ENCODE measurements around the gene USP30. TPM values are rescaled to one million over a fixed set of nuclear protein-coding genes. Genes with fewer than 3 reads are reported as not detected.

Gene USP30
- total and polyA plus RNA-seq, 10 of the 15 experiments (the other 5 are each of a cell fraction or from before 2014, with no cell fraction given): 2.1 to 16.2 (median 6.4) TPM

Small RNA genes lying within 50 kb of the gene (small RNA-seq; reads per million reads assigned to genes)
- gene AC190387.1: not detected
- gene RNA5SP372: not detected

Other genes starting within 250 kb of the USP30 start
- gene SSH1, start 195.0 kb upstream of the USP30 start, total RNA-seq (2014; rRNA removed): 7.1 and 7.2 TPM in 2 replicates
- gene SSH1, start 195.0 kb upstream of the USP30 start, total RNA-seq (2014; rRNA removed; fragmentation: Illumina TruSeq; extraction: Trizol): 5.6 and 7.3 TPM in 2 replicates
- 28.6 and 29.9 TPM in 2 replicates for gene SSH1, start 195.0 kb upstream of the USP30 start, total RNA-seq (2021)
- gene SSH1, start 195.0 kb upstream of the USP30 start, polyA plus RNA-seq (2011; rRNA removed): 17.7 and 23.7 TPM in 2 replicates
- gene SSH1, start 195.0 kb upstream of the USP30 start, polyA plus RNA-seq (2014; fragmentation: Illumina TruSeq; extraction: Trizol): 10.6 and 10.8 TPM in 2 replicates
- gene SSH1, start 195.0 kb upstream of the USP30 start, polyA plus RNA-seq (2014; fragmentation: Nextera tagmentation; extraction: Ambion mirVana): 1 to 10 TPM; 1.5 to 1.6 TPM
- 11.8 and 12.4 TPM in 2 replicates for gene SSH1, start 195.0 kb upstream of the USP30 start, polyA plus RNA-seq (2014; rRNA removed)
- 10 to 100 TPM; 12.1 to 12.7 TPM for gene SSH1, start 195.0 kb upstream of the USP30 start, polyA plus RNA-seq (2016; fragmentation: Nextera tagmentation; extraction: Ambion mirVana)
- not detected in 2 replicates for gene DAO, start 172.5 kb upstream of the USP30 start, total RNA-seq (2014; rRNA removed)
- gene DAO, start 172.5 kb upstream of the USP30 start, total RNA-seq (2014; rRNA removed; fragmentation: Illumina TruSeq; extraction: Trizol): not detected in 2 replicates
- gene DAO, start 172.5 kb upstream of the USP30 start, total RNA-seq (2021): not detected in 2 replicates
- 0.15 TPM in 1 of 2 replicates, not detected in the other for gene DAO, start 172.5 kb upstream of the USP30 start, polyA plus RNA-seq (2011; rRNA removed)
- not detected in 2 replicates for gene DAO, start 172.5 kb upstream of the USP30 start, polyA plus RNA-seq (2014; fragmentation: Illumina TruSeq; extraction: Trizol)
- not detected for gene DAO, start 172.5 kb upstream of the USP30 start, polyA plus RNA-seq (2014; fragmentation: Nextera tagmentation; extraction: Ambion mirVana)
- not detected in 2 replicates for gene DAO, start 172.5 kb upstream of the USP30 start, polyA plus RNA-seq (2014; rRNA removed)
- not detected for gene DAO, start 172.5 kb upstream of the USP30 start, polyA plus RNA-seq (2016; fragmentation: Nextera tagmentation; extraction: Ambion mirVana)
- under 0.01 TPM in 1 of 2 replicates, not detected in the other for gene SVOP, start 31.5 kb upstream of the USP30 start, total RNA-seq (2014; rRNA removed)
- not detected in 2 replicates for gene SVOP, start 31.5 kb upstream of the USP30 start, total RNA-seq (2014; rRNA removed; fragmentation: Illumina TruSeq; extraction: Trizol)
- gene SVOP, start 31.5 kb upstream of the USP30 start, total RNA-seq (2021): not detected in 2 replicates
- gene SVOP, start 31.5 kb upstream of the USP30 start, polyA plus RNA-seq (2011; rRNA removed): not detected in 2 replicates
- gene SVOP, start 31.5 kb upstream of the USP30 start, polyA plus RNA-seq (2014; fragmentation: Illumina TruSeq; extraction: Trizol): not detected in 2 replicates
- gene SVOP, start 31.5 kb upstream of the USP30 start, polyA plus RNA-seq (2014; fragmentation: Nextera tagmentation; extraction: Ambion mirVana): not detected
- not detected in 2 replicates for gene SVOP, start 31.5 kb upstream of the USP30 start, polyA plus RNA-seq (2014; rRNA removed)
- gene SVOP, start 31.5 kb upstream of the USP30 start, polyA plus RNA-seq (2016; fragmentation: Nextera tagmentation; extraction: Ambion mirVana): not detected
- 40.3 and 40.4 TPM in 2 replicates for gene ALKBH2, start 40.9 kb downstream of the USP30 start, total RNA-seq (2014; rRNA removed)
- gene ALKBH2, start 40.9 kb downstream of the USP30 start, total RNA-seq (2014; rRNA removed; fragmentation: Illumina TruSeq; extraction: Trizol): 29.3 and 30.7 TPM in 2 replicates
- gene ALKBH2, start 40.9 kb downstream of the USP30 start, total RNA-seq (2021): 26.4 and 28.9 TPM in 2 replicates
- 23.8 and 37.0 TPM in 2 replicates for gene ALKBH2, start 40.9 kb downstream of the USP30 start, polyA plus RNA-seq (2011; rRNA removed)
- 21.7 and 30.7 TPM in 2 replicates for gene ALKBH2, start 40.9 kb downstream of the USP30 start, polyA plus RNA-seq (2014; fragmentation: Illumina TruSeq; extraction: Trizol)
- gene ALKBH2, start 40.9 kb downstream of the USP30 start, polyA plus RNA-seq (2014; fragmentation: Nextera tagmentation; extraction: Ambion mirVana): 1 to 10 TPM; 5.6 to 8.8 TPM
- 31.7 and 33.4 TPM in 2 replicates for gene ALKBH2, start 40.9 kb downstream of the USP30 start, polyA plus RNA-seq (2014; rRNA removed)
- 10 to 100 TPM; 32.8 to 36.7 TPM for gene ALKBH2, start 40.9 kb downstream of the USP30 start, polyA plus RNA-seq (2016; fragmentation: Nextera tagmentation; extraction: Ambion mirVana)
- 31.4 and 34.6 TPM in 2 replicates for gene UNG, start 45.0 kb downstream of the USP30 start, total RNA-seq (2014; rRNA removed)
- 36.3 and 37.5 TPM in 2 replicates for gene UNG, start 45.0 kb downstream of the USP30 start, total RNA-seq (2014; rRNA removed; fragmentation: Illumina TruSeq; extraction: Trizol)
- 62.8 and 63.4 TPM in 2 replicates for gene UNG, start 45.0 kb downstream of the USP30 start, total RNA-seq (2021)
- 30.3 and 46.4 TPM in 2 replicates for gene UNG, start 45.0 kb downstream of the USP30 start, polyA plus RNA-seq (2011; rRNA removed)
- gene UNG, start 45.0 kb downstream of the USP30 start, polyA plus RNA-seq (2014; fragmentation: Illumina TruSeq; extraction: Trizol): 50.0 and 54.3 TPM in 2 replicates
- 10 to 100 TPM in 1 of 2 experiments, 1 to 10 TPM in 1; 9.5 to 24.5 TPM for gene UNG, start 45.0 kb downstream of the USP30 start, polyA plus RNA-seq (2014; fragmentation: Nextera tagmentation; extraction: Ambion mirVana)
- gene UNG, start 45.0 kb downstream of the USP30 start, polyA plus RNA-seq (2014; rRNA removed): 52.8 and 59.8 TPM in 2 replicates
- 10 to 100 TPM; 76.2 to 81.9 TPM for gene UNG, start 45.0 kb downstream of the USP30 start, polyA plus RNA-seq (2016; fragmentation: Nextera tagmentation; extraction: Ambion mirVana)
- 0.17 and 0.38 TPM in 2 replicates for gene ACACB, start 64.0 kb downstream of the USP30 start, total RNA-seq (2014; rRNA removed)
- gene ACACB, start 64.0 kb downstream of the USP30 start, total RNA-seq (2014; rRNA removed; fragmentation: Illumina TruSeq; extraction: Trizol): 0.14 and 0.36 TPM in 2 replicates
- 0.88 and 1.4 TPM in 2 replicates for gene ACACB, start 64.0 kb downstream of the USP30 start, total RNA-seq (2021)
- 0.19 and 0.35 TPM in 2 replicates for gene ACACB, start 64.0 kb downstream of the USP30 start, polyA plus RNA-seq (2011; rRNA removed)
- 0.06 and 0.41 TPM in 2 replicates for gene ACACB, start 64.0 kb downstream of the USP30 start, polyA plus RNA-seq (2014; fragmentation: Illumina TruSeq; extraction: Trizol)
- gene ACACB, start 64.0 kb downstream of the USP30 start, polyA plus RNA-seq (2014; fragmentation: Nextera tagmentation; extraction: Ambion mirVana): under 1 TPM in 1 of 2 experiments, not detected in 1; 0.05 TPM
- gene ACACB, start 64.0 kb downstream of the USP30 start, polyA plus RNA-seq (2014; rRNA removed): 0.55 and 1.9 TPM in 2 replicates
- under 1 TPM in 1 of 2 experiments, not detected in 1; 0.52 TPM for gene ACACB, start 64.0 kb downstream of the USP30 start, polyA plus RNA-seq (2016; fragmentation: Nextera tagmentation; extraction: Ambion mirVana)

Data from GM12878 (cell line).